Measurements from ENCODE around the gene FEN1.

FEN1 gene

DNA sequence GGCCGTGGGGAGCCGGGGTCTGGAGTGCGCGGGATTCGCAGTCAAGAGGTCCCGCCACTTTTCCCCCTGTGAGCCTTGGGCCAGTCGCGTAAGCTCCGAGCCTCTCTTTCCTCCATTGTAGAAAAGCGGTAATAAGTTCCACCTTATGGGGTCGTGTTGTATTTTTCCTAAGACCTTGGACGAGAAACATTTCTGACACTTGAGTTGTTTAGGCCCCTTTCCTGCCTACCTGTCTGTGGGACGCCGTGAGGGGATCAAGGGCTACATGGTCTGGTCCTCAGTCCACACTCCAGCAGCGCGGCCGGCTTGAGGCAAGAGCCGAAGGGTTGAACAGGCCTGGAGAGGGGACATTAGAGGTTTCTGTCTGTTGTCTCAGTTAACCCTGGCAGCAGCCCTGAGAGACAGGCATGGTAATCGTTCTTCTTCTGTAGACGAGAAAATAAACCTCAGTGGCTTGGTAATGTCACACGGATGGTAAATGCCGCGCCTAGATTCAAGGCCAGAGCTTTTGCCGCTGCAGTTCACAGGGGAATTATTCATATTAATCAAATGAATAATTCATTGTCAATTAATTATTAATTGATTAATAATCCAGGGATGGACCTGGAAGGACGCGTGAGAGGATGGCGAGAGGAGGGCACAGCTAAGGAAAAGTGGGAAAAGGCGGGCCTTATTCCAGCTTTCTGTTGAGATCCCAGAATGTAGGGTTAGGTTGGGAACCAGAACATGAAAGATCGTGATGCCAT is 545 bp downstream of the FEN1 start:
- FAIRE-seq = no peak
- DNase-seq (ENCODE audit: insufficient read length, low spot score) = no peak

DNA sequence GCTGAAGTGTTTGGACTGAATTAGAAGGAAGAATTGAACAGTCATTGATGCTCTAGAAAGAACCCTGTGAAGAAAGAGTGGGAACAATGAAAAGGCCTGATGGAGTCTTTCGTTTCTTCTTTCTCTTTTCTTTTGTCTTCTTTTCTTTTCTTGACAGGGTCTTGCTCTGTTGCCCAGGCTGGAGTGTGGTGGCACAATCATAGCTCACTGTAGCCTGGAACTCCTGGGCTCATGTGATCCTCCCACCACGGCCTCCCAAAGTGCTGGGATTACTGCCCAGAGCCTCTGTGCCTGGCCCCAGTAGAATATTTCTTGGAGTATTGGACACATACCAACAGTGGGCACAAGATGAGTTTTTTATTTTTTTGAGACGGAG is 1.1 kb downstream of the FEN1 start:
- DNase-seq (ENCODE audit: insufficient read length, low spot score) (no peak), FAIRE-seq (no peak)

DNA sequence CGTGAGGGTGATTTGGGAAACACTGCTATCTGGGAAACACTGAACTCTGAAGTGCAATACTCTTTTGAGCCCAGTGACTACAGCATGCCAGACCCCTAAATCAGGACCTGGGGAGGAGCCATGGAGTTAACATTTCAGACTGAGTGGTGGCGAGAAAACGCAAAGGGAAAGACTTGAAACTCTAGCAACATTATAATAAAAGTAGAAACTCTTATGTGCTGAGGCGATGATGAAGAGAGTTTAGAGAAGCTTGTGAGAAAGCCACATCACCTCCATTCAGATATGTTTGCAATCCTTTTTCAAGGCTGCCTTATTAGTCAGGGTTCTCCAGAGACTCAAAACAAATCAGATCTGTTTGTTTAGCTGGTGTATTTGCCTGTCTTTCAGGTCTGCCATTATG is 1.9 kb downstream of the FEN1 start:
- no peak for DNase-seq (ENCODE audit: insufficient read length, low spot score)
- no peak for FAIRE-seq

DNA sequence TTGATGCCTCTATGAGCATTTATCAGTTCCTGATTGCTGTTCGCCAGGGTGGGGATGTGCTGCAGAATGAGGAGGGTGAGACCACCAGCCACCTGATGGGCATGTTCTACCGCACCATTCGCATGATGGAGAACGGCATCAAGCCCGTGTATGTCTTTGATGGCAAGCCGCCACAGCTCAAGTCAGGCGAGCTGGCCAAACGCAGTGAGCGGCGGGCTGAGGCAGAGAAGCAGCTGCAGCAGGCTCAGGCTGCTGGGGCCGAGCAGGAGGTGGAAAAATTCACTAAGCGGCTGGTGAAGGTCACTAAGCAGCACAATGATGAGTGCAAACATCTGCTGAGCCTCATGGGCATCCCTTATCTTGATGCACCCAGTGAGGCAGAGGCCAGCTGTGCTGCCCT is 2.7 kb downstream of the FEN1 start:
- FAIRE-seq = no peak
- no peak for DNase-seq (ENCODE audit: insufficient read length, low spot score)

DNA sequence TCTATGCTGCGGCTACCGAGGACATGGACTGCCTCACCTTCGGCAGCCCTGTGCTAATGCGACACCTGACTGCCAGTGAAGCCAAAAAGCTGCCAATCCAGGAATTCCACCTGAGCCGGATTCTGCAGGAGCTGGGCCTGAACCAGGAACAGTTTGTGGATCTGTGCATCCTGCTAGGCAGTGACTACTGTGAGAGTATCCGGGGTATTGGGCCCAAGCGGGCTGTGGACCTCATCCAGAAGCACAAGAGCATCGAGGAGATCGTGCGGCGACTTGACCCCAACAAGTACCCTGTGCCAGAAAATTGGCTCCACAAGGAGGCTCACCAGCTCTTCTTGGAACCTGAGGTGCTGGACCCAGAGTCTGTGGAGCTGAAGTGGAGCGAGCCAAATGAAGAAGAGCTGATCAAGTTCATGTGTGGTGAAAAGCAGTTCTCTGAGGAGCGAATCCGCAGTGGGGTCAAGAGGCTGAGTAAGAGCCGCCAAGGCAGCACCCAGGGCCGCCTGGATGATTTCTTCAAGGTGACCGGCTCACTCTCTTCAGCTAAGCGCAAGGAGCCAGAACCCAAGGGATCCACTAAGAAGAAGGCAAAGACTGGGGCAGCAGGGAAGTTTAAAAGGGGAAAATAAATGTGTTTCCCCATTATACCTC is 3.3 kb downstream of the FEN1 start:
- no peak for DNase-seq (ENCODE audit: insufficient read length, low spot score)
- no peak for FAIRE-seq

DNA sequence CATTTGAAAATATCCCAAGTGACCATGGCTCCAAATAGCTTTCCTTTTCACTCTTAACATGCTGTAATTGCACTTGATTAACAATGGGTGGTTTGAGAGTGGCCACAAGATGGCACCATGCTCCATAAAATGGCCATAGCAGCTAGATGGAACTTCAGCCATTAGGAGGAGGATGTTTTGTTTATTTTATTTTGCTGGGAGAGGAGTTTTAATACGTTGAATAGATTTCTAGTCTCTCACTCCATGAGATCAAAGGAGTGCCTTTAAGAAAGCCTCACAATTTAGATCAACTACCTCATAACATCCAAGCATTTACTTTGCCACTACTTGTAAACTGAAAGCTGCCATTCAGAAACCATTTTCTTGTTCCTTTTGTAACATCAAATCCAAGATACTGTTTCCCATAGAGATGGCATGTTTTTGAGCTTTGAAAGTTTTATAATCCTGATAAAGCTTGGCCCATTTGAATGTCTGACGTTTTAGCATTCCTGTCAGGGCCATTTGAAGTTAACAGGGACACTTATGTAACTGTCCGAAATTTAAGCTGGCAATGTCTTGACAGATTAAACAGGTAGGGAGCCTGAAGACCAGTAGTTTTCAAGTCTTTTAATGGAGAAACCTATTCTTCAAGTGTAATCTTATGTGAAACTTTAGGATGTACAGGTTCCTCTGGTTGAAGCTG is 4.7 kb downstream of the FEN1 start:
- DNase-seq (ENCODE audit: insufficient read length, low spot score) (no peak), FAIRE-seq (no peak)

DNA sequence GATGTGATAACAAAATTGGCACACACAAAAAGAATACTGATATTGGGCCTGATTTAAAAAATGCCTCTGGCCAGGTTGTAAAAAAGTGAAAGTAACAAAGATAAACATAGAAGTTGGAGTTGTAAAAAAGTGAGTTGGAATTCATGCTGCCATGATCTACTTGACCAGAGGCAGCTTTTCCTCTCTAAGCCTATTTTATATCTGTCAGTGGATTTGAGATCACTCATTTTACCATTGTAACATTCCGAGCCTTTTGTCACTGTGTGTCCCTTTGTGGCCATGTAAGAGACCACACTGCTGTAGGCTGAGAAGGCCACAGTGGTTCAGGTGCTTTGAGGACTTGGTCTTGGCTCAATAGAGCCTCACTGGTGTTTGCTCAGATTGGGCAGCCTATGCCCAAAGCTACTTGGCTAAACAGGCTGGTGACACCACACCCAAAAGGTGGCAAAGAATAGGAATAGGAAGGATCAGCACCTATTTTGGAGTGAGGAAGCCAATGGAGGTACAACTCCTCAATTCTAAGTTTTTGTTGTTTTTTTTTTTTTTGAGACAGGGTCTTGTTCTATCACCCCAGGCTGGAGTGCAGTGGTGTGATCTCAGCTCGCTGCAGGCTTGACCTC is 7.1 kb downstream of the FEN1 start:
- FAIRE-seq (no peak), DNase-seq (ENCODE audit: insufficient read length, low spot score) (no peak)

DNA sequence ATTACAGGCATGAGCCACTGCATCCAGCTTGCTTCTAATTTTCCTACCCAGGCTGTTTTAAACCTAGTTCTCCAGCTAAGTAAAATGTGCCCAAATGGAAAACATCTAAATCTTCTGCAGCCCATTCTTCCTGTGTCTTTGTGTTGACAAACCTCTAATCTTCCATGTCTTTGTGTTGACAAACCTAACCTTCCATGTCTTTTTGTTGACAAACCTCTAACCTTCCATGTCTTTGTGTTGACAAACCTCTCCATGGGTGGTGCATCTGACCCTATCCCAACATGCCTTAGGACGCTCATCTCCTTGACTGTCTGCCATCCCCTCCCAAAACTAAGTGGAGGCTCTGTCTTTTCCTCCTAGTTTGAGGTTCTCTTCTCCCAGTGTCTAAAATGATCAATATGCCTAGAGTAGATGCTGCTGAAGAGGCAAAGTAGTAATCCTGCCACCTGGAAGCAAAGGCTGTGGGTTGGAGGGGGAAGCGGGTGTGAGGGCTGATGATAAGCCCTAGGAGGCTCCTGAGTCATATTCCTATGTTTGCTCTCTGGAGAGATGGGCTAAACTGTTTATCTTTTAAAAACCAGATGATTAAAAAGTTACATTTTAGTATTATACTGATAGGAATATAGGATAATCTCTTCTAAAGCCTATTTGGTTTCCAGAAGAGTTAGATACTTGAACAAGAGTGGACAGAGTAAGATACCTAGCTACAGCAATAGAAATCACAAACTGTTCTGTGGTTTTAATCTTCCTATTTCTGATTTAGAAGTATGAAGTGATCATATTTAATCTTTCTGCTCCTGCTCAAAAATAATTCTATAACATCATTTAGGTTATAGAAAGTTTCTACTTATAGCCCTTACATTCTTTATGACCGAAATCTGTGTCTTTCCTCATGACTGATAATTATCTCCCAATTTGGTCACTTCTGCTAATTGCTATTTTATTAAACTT is 7.9 kb downstream of the FEN1 start:
- FAIRE-seq (no peak), DNase-seq (ENCODE audit: insufficient read length, low spot score) (no peak)

DNA sequence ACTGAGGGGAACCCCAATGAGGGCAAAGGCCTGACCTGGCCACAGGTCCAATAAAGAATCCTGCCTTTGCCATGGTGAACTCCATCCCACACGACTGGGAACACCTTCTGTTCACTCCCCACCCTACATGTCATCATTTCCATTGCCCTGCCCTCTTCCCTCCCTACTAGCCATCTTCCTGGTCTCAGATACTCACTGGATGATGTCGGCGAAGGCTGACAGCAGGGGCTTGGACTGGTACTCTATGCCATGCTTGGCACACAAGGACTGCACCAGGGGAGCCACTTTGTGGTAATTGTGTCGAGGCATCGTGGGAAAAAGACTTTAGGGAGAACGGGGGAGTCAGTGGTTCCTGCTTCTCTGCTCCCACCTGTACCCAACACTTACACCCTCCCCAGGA is 9.9 kb downstream of the FEN1 start:
- no peak for FAIRE-seq
- DNase-seq (ENCODE audit: insufficient read length, low spot score) = no peak

DNA sequence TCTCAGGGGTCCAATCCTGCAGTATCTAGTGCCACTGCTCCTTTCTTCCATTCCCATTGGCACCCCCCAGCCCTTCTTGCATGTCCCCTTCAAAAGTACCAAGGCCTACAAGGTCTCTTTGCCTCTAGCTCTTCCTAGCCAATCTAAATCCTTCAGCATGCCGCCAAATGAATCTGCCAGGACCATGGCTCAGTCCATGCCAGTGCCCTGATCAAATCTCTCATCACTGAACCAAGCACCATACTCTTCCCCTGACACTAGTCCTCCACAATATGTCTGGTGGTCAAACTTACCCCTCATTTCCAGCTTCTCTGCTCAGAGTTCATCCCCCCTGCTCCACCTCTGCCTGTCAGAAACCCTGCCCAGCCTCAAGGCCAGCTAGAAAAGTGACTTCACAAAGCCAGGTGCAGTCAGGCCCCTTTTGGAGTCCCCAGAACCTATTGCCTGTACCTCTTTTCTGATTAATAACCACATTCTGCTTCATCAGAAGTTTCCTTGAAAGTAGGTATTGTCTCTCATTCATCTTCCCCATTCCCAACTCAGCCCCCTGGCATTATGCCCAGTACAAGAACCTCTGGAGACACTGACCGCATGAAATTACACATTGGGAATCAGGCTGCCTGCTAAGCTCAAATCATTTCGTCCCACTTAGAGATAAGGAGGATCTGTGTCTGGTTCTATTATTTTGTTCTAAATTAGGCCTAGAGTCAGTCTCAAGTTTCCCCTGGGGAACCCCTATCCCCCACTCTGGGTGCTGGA is 11.4 kb downstream of the FEN1 start:
- FAIRE-seq = no peak
- DNase-seq (ENCODE audit: insufficient read length, low spot score) = no peak

DNA sequence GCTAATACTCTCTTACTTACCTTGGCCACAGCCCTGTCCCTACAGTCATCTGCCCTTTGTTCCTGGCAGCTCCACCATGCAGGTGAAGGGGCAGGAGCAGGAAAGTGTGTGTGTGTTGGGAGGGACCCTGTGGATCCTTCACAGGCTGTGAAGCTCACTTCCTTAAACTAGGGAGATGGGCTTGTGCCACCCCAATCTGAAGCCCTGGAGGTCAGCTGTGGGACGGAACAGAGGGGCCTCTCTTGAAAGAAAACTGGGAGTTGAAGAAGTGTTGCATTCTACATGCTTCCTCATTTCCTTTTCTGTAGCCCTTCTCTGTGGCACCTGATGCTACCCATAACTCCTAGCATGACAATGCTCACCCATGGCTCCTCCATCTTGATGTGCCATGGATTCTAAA is 12.4 kb downstream of the FEN1 start:
- no peak for FAIRE-seq

DNA sequence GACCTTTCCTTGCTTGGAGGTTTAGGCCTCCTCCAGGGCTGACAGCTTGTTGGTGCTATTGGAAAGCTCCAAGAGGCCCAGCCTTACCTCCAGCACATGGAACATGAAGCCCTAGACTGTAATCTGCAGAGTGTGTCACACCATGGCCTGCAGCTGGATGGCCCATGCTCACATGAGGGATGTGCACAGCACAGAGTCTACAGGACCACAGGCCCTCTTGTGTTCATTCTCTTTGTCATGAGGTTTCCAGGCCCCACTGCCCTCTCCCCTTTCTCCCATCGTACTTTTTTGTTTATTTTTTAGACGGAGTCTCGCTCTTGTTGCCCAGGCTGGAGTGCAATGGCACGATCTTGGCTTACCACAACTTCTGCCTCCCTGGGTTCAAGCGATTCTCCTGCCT is 14.1 kb downstream of the FEN1 start:
- DNase-seq (ENCODE audit: insufficient read length, low spot score) (no peak), FAIRE-seq (no peak)

More for the DNA sequence above, 12.4 kb downstream of the FEN1 start:
- DNase-seq (ENCODE audit: insufficient read length, low spot score) = no peak

DNA sequence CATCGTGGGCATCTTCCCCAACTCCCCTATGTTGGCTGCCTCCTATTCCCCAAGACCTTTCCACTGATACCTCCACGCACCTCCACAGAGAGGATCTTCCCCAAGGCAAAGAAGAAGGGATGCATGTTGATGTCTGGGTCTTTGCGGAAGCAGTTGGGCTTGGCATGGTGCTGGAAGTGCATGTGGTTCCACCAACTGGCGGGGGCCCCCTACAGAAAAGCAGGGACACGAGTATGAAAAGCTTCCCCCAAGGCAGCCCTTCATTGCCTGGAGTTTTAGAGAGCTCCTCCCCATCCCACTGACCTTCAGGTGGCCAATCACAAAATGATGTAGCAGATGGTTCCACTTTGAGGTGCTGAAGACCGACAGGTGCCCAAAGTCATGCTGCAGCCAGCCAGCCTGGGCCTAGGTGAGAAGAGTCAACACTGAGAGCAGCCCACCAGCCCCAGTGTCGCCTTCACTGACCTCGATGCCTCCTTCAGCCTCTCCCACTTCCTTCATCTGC is 18.0 kb downstream of the FEN1 start:
- DNase-seq (ENCODE audit: insufficient read length, low spot score) = no peak
- FAIRE-seq = no peak

DNA sequence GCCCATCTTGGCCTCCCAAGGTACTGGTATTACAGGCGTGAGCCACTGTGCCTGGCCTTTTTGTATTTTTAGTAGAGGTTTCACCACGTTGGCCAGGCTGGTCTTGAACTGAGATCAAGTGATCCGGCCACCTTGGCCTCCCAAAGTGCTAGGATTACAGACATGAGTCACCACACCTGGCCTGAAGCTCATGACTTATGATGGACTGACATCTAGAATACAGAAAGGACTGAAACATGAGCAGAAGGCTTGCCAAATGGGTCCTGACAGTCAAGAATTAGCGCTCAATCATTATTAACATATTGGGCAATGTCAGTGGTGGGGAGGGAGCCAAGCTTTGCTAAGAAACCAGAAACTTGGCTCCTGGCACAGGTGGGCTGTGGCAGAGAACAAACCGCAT is 19.1 kb downstream of the FEN1 start:
- FAIRE-seq (no peak), DNase-seq (ENCODE audit: insufficient read length, low spot score) (no peak)

DNA sequence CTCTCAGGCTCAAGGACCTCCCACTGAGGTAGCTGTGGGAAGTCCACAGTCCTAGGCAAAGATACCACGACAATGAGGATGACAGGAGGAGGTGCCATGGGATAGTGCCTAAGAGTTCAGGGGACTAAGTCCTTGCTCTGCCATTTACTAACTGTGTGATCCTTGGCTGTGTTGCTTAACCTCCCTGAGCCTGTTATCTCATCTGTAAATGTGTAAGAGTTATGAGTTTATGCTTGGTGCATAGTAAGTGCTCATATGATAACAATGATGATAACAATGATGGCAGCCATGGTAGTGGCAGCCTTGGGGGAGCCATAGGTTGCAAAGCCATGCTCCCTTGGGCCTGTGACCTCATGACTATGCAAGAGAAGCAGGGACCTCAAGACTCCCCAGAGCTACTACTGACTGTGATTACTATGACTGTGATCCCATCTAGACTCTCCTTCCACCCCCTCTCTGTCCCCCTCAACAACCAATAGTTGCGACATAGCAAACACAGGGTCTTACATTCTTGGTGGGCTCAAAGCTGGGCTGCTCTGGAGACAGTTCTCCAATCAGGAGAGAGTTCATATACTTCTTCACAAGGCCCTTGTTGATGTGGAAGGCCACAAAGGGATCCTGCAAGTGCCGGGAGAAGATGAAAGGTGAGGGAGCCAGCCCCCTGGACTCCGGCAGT is 20.2 kb downstream of the FEN1 start:
- DNase-seq (ENCODE audit: insufficient read length, low spot score) (no peak), FAIRE-seq (no peak)

DNA sequence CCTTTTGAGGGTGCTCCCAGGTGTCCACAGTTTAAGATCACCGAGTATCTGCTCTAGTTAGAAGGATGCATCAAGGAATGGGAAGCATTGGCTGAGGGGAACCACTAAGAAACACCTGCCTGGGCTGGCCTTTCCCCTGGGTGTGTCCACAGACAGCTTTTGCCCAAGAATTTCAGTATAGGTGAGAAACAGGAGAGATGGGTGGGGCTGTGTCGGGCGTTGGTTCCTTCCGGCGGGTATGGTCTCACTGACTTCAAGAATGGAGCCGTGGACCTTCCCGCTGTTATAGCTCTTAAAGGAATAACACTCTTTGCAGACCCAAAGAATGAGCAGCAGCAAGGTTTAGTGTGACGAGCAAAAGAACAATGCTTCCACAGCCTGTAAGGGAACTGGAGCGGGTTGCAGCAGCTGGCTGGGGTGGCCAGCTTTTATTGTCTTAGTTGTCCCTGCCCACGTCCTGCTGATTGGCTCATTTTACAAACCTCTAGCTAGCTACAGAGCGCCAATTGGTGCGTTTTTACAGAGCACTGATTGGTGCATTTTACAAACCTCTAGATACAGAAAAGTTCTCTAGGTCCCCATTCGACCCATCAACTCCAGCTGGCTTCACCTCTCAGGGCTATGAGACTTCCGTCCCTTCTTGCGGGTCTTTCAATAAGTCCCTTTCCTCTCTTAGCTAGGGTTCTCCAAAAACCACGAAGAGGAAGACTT is 21.7 kb downstream of the FEN1 start:
- DNase-seq (ENCODE audit: insufficient read length, low spot score) = no peak
- no peak for FAIRE-seq

DNA sequence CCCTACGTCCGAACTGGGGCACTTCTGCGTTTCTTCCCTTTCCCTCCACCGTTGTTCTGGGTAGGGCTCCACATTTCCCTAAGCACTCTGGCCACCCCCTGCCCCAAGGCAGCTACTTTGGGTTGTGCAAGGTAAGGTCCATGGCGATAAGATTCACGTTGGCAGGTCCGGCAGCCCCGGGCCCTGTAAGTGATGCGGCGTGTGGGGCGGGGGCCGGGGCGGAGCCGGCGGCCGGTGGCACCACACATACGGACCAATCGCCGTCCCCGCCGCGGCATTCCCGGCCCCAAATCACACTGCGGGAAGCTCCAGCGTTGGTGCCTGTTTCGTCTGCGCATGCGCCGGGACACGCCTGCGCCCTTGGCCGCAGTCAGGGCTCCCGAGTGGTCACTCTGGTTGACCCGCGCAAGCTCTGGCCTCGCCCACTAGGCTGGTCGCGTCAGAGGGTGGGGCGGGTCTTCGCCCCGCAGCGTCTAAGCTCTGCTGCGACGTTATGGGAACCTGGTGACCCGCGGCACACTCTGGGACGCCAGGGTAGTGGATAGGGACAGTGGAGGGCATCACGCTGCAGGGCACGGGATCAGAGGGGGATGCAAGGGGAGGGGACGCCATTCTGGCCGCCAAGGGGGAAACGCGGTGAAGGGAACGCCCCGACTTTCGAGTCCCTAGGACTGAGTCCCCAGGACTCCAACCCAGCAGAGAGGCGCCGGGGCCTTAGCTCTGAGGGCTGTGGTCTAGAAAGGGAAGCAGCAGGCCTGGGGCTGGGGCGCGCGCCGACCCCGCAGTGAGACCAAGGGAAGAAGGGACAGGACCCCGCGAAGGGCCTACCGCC is 22.5 kb downstream of the FEN1 start:
- FAIRE-seq = no peak
- peak; percentile 72 for DNase-seq (ENCODE audit: insufficient read length, low spot score)

All from GM19239 (cell line).